ENCODE results near the gene AIFM1.

Gene AIFM1

DNA sequence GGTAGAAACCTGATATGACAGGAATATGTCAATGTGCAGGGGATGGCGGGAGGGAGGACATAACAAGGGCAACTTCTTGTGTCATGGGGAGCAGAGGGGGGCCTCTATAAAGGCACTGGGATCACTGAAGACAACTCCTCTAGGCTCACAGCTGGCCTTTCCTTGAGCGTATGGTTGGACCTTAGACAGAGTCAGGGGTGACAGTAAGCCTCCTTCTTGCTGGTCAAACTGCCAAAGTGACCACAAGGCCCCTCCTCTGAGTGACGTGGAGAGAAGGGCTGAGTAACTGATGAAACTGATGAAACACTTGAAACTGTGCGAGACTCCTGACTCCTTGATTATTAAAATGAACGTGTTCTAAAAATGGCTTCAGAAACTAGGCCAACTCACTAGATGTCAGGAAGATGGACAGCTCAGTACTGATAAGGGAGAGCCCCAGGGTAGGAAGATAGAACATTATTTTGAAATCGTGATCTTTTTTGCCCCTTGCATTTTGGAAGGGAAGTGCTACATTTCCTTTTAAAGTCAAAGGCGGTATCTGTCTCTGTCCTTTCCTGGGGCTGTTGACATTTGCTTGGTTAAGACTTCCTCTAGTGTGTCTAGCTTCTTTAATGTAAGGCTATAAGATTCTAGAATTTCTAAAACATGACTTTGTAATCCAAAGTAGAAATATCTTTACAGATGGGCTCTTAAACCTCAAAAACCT lies 7.7 kb upstream of the AIFM1 start:
- peaks cover 19% of the 10 kb centered on the region for H3K4me1 Mint-ChIP-seq
- no peak overlapping the region for H3K27ac Mint-ChIP-seq
- peaks cover 34% of the 10 kb centered on the region for H3K27me3 Mint-ChIP-seq (ENCODE audit: low read depth, poor library complexity)
- H3K36me3 Mint-ChIP-seq (ENCODE audit: low read depth) = no peaks in the 10 kb centered on the region
- no peak for DNase-seq
- peaks cover 42% of the 10 kb centered on the region for H3K9me3 Mint-ChIP-seq
- TF ChIP-seq, protein P1, sequence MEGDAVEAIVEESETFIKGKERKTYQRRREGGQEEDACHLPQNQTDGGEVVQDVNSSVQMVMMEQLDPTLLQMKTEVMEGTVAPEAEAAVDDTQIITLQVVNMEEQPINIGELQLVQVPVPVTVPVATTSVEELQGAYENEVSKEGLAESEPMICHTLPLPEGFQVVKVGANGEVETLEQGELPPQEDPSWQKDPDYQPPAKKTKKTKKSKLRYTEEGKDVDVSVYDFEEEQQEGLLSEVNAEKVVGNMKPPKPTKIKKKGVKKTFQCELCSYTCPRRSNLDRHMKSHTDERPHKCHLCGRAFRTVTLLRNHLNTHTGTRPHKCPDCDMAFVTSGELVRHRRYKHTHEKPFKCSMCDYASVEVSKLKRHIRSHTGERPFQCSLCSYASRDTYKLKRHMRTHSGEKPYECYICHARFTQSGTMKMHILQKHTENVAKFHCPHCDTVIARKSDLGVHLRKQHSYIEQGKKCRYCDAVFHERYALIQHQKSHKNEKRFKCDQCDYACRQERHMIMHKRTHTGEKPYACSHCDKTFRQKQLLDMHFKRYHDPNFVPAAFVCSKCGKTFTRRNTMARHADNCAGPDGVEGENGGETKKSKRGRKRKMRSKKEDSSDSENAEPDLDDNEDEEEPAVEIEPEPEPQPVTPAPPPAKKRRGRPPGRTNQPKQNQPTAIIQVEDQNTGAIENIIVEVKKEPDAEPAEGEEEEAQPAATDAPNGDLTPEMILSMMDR (IDR thresholded peaks at IDR 0.05) = no peak
- H3K4me3 Mint-ChIP-seq = peak overlapping the region; percentile 79

GRCh38 chrX:130172127-130172845 lies 6.6 kb upstream of the AIFM1 start:
- no peak overlapping the region for H3K27ac Mint-ChIP-seq
- H3K9me3 Mint-ChIP-seq = peaks cover 38% of the 10 kb centered on the region
- H3K27me3 Mint-ChIP-seq (ENCODE audit: low read depth, poor library complexity) = peaks cover 34% of the 10 kb centered on the region
- H3K4me3 Mint-ChIP-seq = peak overlapping the region; percentile 79
- TF ChIP-seq, protein P1 (IDR thresholded peaks at IDR 0.05) = no peak
- peak; percentile 14 for DNase-seq
- H3K36me3 Mint-ChIP-seq (ENCODE audit: low read depth) = no peaks in the 10 kb centered on the region
- peaks cover 19% of the 10 kb centered on the region for H3K4me1 Mint-ChIP-seq

- Mint-ChIP-seq H3K27me3 (ENCODE audit: low read depth, poor library complexity) (peaks cover 34% of the 10 kb centered on the region), H3K4me3 (peak within 1 kb of the TSS; percentile 79), H3K9me3 (peaks cover 41% of the 10 kb centered on the region), H3K36me3 (ENCODE audit: low read depth) (no peaks in the 10 kb centered on the region), H3K27ac (no peak within 1 kb of the TSS), H3K4me1 (peaks cover 25% of the 10 kb centered on the region)
- peak; percentile 45 for DNase-seq
- TF ChIP-seq, protein P1 (IDR thresholded peaks at IDR 0.05) = no peak
Observed at GRCh38 chrX:130171446-130172126, 5.9 kb upstream of the AIFM1 start, which contains the start of gene RAB33A. Gene RAB33A (plus strand): TSS chrX:130171962. CDS start chrX:130172063, 101 bp downstream.

DNA sequence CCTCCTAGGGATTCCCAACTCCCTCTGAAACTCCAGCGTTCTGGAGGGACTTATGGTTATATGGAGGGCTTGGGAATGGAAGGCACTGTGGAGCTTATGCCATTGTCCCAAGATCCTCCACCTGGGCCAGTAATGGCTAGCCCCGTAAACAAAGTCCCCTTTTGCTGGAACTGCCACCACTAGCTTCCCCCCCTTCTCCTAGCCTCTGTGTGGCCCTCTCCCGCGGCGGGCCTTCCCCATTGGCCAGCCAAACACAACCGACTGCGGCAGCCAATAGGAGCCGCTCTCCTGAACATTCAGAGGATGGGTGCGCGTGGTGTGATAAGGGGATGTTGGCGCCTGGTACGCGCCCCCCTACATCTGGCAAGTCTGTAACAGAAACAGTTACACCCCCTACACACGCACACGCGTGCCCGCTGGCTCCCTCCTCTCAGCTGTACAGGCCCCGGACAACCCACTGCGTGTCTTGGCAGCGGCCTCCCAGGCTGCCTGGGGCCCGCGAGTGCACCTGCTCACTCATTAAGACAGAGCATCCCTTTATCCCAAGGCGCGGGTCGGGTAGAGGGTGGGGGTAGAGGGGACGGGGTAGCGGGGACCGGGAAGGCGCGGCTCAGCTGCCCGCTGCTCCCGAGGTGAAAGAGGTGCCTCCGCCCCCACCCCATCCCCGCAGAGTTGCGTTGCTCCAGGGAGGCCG lies 5.3 kb upstream of the AIFM1 start:
- DNase-seq = peak; percentile 30
- TF ChIP-seq, protein P1 (IDR thresholded peaks at IDR 0.05) = no peak
- H3K4me3 Mint-ChIP-seq = peak overlapping the region; percentile 79
- no peak overlapping the region for H3K27ac Mint-ChIP-seq
- H3K36me3 Mint-ChIP-seq (ENCODE audit: low read depth) = no peaks in the 10 kb centered on the region
- peaks cover 34% of the 10 kb centered on the region for H3K27me3 Mint-ChIP-seq (ENCODE audit: low read depth, poor library complexity)
- H3K4me1 Mint-ChIP-seq = peaks cover 30% of the 10 kb centered on the region
- H3K9me3 Mint-ChIP-seq = peaks cover 44% of the 10 kb centered on the region

DNA sequence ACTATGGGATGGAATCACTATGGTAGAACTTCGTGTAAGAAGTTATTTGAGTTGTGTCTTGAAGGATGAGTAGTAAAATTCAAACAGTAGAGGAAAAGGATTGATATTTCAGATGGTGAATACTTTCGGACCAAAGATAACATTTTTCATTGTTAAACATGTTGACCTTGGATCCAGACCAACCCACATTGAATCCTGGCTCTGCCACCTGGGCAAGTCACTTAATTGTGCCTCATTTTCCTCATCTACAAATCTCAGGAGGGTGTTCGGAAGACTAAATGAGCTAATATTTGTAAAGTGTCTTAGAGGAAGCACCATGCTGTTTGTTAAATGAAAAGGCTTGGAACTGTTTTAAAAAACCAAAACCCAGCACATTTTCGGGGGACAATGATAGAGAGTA lies 1.4 kb upstream of the AIFM1 start:
- peaks cover 40% of the 10 kb centered on the region for H3K4me1 Mint-ChIP-seq
- H3K4me3 Mint-ChIP-seq = peak overlapping the region; percentile 91
- H3K9me3 Mint-ChIP-seq = peaks cover 48% of the 10 kb centered on the region
- H3K27ac Mint-ChIP-seq = no peak overlapping the region
- DNase-seq = no peak
- TF ChIP-seq, protein P1 (IDR thresholded peaks at IDR 0.05) = no peak
- H3K27me3 Mint-ChIP-seq (ENCODE audit: low read depth, poor library complexity) = peaks cover 18% of the 10 kb centered on the region
- peaks cover 8% of the 10 kb centered on the region for H3K36me3 Mint-ChIP-seq (ENCODE audit: low read depth)
